Skeletal muscle satellite cell (primary cell): ENCODE results near the gene ANKS1B. TPM values are rescaled to one million over a fixed set of nuclear protein-coding genes. Genes with fewer than 3 reads are reported as not detected.
A peak's percentile ranks its signal among the peaks of the same experiment; 100 is the strongest.
"Not testable (repeated sequence)": the region's sequence is repeated elsewhere in the genome, so short reads cannot be mapped to it uniquely, and the experiment has no call there.

ENCODE experiments used
- H3K27me3 ChIP-seq: 2 replicates; pipeline ENCODE4 v1.7.0; 2013; ENCODE audit warnings: low read length; ENCODE audit not compliant: control insufficient read depth, insufficient read depth
- H3K36me3 ChIP-seq: 2 replicates; pipeline ENCODE4 v1.7.0; 2013; ENCODE audit warnings: mild to moderate bottlenecking, control low read depth, low read length; ENCODE audit not compliant: insufficient read depth
- H3K4me1 ChIP-seq: 2 replicates; pipeline ENCODE4 v1.7.0; 2013; ENCODE audit warnings: low read length; ENCODE audit not compliant: control insufficient read depth, insufficient read depth
- H3K4me2 ChIP-seq: 2 replicates; pipeline ENCODE4 v1.7.0; 2013; ENCODE audit warnings: mild to moderate bottlenecking, low read length
- H3K4me3 ChIP-seq: 2 replicates; pipeline ENCODE4 v1.7.0; 2013; ENCODE audit warnings: low read length
- H3K9ac ChIP-seq: 2 replicates; pipeline ENCODE4 v1.7.0; 2013; ENCODE audit warnings: mild to moderate bottlenecking, low read depth, low read length, moderate library complexity
- H3K9me3 ChIP-seq: replicated peaks from 2 replicates; pipeline ENCODE4 v1.7.0; 2013; ENCODE audit warnings: mild to moderate bottlenecking, control low read depth, low read length
- total RNA-seq: library from RNA; depleted of rRNA; stranded (reverse); fragments of >200 nt; gene quantifications from 2 replicates; pipeline ENCODE4 v1.2.3, GENCODE V29; 2012; rRNA removed

ANKS1B gene
- 2.2 and 5.6 TPM in 2 replicates for total RNA-seq

DNA sequence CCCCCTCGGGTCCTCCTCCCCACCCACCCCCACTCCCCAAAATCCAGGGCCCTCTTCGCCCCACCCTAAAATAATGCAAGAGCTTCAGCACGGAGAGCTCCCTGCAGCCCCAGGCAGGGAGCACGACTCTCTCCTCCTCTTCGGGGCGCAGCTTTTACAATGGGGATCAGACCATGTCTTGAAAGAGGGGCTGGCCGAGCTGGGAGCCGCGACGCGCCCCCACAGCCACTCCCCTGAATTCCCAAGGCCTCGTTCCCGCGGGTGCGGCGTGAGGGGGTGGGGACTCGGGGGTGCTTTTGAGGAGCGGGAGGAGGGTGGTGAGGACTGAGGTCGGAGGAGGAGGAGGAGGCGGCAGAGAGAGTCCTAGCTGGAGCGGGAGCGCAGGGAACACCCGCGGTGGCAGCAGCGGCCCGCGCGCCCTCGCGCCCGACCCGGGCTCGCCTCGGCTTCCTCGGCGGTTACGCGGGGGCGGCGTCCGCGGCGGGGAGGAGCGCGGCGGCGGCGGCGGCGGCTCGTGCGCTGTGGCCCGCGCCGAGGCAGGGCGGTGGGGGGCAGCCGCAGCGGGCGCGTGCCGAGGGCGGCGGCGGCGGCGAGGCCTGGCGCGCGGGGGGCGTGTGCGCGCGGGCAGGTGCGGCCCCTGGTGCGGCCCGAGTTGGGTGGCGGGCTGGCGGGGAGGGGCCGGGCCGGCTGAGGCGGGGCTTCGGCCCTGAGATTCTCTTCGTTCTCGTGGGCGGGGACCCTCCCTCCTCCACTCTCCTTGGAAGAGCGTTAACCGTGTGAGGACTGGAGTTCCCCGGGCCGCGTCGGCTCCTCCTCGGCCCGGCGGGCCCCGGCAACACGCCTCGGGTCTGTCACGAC is at the start of gene ANKS1B:
ANKS1B (minus strand) TSS at position 666 of the 858 bp plus-strand sequence. CDS start 699 bp downstream, outside the sequence.
- H3K36me3 ChIP-seq, result no peaks in the 10 kb centered on the region
- peaks cover 7% of the 10 kb centered on the region for H3K4me1 ChIP-seq
- H3K4me3 ChIP-seq, result peak within 1 kb of the TSS; percentile 77
- peak within 1 kb of the TSS; percentile 89 for H3K4me2 ChIP-seq
- no peaks in the 10 kb centered on the region for H3K27me3 ChIP-seq
- H3K9ac ChIP-seq, result peak within 1 kb of the TSS; percentile 61
- H3K9me3 ChIP-seq, result no peaks in the 10 kb centered on the region

DNA sequence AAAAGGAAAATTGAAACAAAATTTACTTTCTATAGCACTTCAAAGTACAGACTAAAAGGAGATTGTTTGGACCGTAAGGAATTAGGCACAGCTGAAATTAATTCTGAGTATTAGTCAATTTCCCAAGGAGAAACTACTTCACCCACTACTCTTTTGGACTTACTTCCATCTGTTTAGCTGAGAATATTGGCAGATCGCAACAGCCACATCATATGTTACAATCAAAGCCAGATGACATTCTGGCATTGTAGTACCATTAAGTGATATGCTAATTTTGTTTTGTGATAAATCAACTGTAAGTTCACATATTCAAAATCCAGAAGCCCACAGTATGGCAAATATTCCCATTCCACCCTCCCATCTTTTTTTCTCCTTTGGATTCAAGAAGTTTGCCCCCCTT is 47.1 kb upstream of the ANKS1B start:
- no peaks in the 10 kb centered on the region for H3K9me3 ChIP-seq
- no peak overlapping the region for H3K4me2 ChIP-seq
- H3K27me3 ChIP-seq, result no peaks in the 10 kb centered on the region
- H3K36me3 ChIP-seq, result peaks cover 3% of the 10 kb centered on the region
- no peak overlapping the region for H3K9ac ChIP-seq
- H3K4me3 ChIP-seq, result no peak overlapping the region
- no peaks in the 10 kb centered on the region for H3K4me1 ChIP-seq

DNA sequence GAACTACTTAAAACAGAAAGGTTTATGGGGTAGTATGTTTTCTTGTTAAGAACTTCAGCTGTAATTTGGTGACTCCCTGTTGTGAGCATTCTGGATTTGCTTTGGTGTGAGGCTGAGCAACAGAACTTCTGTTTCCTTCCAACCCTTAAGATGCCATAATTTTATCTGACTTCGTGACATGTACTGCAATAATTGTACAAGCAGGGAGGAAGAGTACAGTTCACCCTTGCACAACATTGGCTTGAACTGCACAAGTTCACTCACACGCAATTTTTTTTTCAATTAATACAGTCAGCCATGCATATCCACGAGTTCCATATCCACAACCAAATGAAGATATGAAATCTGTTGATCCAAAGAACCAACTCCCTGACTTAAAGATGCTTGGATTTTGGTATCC is 42.9 kb upstream of the ANKS1B start:
- H3K4me3 ChIP-seq, result no peak overlapping the region
- H3K27me3 ChIP-seq, result no peaks in the 10 kb centered on the region
- H3K9me3 ChIP-seq, result no peaks in the 10 kb centered on the region
- no peaks in the 10 kb centered on the region for H3K36me3 ChIP-seq
- no peak overlapping the region for H3K4me2 ChIP-seq
- no peak overlapping the region for H3K9ac ChIP-seq
- H3K4me1 ChIP-seq, result peaks cover 4% of the 10 kb centered on the region

DNA sequence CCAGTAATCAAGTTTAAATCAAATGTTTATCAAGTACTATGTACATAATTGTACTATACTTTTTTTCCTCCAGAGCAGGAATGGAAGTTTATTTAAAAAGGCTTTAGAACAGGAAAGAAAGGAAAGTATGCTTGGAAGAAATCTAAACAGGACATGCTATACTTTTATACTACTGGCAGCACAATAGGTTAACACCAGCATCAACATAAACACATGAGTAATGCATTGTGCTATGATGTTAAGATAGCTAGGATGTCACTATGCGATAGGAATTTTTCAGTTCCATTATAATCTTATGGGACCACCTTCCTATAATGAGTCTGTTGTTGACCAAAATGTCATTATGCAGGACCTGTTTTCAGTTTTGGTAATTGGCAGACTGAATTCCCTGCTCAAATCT is 41.5 kb upstream of the ANKS1B start:
- H3K27me3 ChIP-seq, result no peaks in the 10 kb centered on the region
- no peaks in the 10 kb centered on the region for H3K9me3 ChIP-seq
- no peak overlapping the region for H3K9ac ChIP-seq
- H3K4me1 ChIP-seq, result peaks cover 4% of the 10 kb centered on the region
- no peaks in the 10 kb centered on the region for H3K36me3 ChIP-seq
- no peak overlapping the region for H3K4me2 ChIP-seq
- no peak overlapping the region for H3K4me3 ChIP-seq

DNA sequence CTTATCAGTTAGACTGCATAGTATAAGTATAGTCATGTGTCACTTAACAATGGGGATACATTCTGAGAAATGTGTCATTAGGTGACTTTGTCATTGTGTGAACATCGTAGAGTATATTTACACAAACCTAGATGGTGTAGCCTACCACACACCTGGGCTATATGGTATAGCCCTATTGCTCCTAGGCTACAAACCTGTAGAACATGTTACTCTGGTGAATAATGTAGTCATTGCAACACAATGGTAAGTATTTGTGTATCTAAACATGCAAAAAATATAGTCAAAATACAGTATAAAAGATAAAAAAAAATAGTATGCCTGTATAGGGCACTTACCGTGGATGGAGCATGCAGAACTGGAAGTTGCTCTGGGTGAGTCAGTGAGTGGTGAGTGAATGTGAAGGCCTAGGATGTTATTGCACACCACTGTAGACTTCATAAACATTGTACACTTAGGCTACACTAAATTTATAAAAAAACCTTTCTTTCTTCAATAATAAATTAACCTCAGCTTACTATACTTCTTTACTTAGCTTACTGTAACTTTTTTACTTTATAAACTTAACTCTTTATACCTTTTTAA is 40.3 kb upstream of the ANKS1B start:
- H3K36me3 ChIP-seq, result no peaks in the 10 kb centered on the region
- H3K4me2 ChIP-seq, result no peak overlapping the region
- no peaks in the 10 kb centered on the region for H3K9me3 ChIP-seq
- no peak overlapping the region for H3K9ac ChIP-seq
- no peak overlapping the region for H3K4me3 ChIP-seq
- peaks cover 4% of the 10 kb centered on the region for H3K4me1 ChIP-seq
- no peaks in the 10 kb centered on the region for H3K27me3 ChIP-seq

DNA sequence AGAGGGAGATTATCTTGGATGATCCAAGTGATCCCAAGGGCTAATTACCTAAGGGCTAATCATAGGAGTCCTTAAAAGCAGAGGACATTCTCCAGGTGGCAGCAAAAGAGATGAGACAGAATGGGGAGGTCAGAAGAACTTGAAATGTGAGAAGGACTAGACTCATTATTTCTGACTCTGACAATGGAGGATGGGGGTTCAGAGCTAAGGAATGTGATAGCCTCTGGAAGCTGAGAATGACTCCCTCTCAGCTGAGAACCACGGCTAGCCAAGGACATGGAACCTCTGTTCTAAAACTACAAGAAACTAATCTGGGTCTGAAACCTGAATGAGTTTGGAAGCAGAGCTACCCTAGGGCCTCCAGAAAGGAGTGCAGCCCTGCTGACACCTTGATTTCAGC is 35.6 kb upstream of the ANKS1B start:
- no peaks in the 10 kb centered on the region for H3K27me3 ChIP-seq
- H3K9ac ChIP-seq, result no peak overlapping the region
- no peaks in the 10 kb centered on the region for H3K9me3 ChIP-seq
- H3K4me2 ChIP-seq, result no peak overlapping the region
- no peaks in the 10 kb centered on the region for H3K36me3 ChIP-seq
- H3K4me3 ChIP-seq, result no peak overlapping the region
- no peaks in the 10 kb centered on the region for H3K4me1 ChIP-seq

DNA sequence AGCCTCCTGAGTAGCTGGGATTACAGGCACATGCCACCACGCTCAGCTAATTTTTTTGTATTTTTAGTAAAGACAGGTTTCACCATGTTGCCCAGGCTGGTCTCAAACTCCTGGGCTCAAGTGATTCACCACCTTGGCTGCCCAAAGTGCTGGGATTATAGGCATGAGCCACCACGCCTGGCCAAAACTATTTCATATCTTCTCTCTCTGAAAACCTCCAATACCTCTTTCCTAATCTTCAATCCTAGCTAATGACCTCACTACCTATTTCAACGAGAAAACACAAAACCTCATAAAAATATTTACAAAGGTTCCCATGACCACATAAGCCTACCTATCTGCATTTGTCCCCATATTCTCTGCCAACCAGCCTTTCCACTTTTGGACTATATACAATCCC is 32.3 kb upstream of the ANKS1B start:
- H3K27me3 ChIP-seq, result no peaks in the 10 kb centered on the region
- no peak overlapping the region for H3K4me2 ChIP-seq
- no peak overlapping the region for H3K4me3 ChIP-seq
- H3K4me1 ChIP-seq, result no peaks in the 10 kb centered on the region
- no peak overlapping the region for H3K9ac ChIP-seq
- no peaks in the 10 kb centered on the region for H3K9me3 ChIP-seq
- no peaks in the 10 kb centered on the region for H3K36me3 ChIP-seq

DNA sequence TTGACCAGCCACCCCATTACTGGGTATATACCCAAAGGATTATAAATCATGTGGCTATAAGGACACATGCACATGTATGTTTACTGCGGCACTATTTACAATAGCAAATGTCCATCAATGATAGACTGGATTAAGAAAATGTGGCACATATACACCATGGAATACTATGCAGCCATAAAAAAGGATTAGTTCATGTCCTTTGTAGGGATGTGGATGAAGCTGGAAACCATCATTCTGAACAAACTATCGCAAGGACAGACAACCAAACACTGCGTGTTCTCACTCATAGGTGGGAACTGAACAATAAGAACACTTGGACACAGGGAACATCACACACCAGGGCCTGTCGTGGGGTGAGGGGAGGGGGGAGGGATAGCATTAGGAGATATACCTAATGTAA is 31.6 kb upstream of the ANKS1B start:
- H3K27me3 ChIP-seq, H3K9ac ChIP-seq, H3K4me3 ChIP-seq: not testable (repeated sequence)

DNA sequence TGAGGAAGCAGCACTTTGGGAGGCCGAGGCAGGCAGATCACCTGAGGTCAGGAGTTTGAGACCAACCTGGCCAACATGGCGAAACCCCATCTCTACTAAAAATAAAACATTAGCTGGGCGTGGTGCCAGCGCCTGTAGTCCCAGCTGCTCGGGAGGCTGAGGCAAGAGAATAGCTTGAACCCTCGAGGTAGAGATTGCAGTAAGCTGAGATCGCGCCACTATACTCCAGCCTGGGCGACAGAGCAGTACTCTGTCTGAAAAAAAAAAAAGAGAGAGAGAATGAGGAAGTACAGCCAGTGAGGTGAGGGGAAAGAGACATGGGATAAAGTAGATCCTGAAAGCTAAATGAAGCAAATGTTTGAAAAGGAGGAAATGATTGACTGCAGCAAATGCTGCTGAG is 21.1 kb upstream of the ANKS1B start:
- H3K4me3 ChIP-seq, H3K9ac ChIP-seq, H3K27me3 ChIP-seq, H3K9me3 ChIP-seq, H3K36me3 ChIP-seq, H3K4me1 ChIP-seq, H3K4me2 ChIP-seq: not testable (repeated sequence)

More for the DNA sequence above, 31.6 kb upstream of the ANKS1B start:
- H3K4me2 ChIP-seq, H3K4me1 ChIP-seq, H3K9me3 ChIP-seq, H3K36me3 ChIP-seq: not testable (repeated sequence)

DNA sequence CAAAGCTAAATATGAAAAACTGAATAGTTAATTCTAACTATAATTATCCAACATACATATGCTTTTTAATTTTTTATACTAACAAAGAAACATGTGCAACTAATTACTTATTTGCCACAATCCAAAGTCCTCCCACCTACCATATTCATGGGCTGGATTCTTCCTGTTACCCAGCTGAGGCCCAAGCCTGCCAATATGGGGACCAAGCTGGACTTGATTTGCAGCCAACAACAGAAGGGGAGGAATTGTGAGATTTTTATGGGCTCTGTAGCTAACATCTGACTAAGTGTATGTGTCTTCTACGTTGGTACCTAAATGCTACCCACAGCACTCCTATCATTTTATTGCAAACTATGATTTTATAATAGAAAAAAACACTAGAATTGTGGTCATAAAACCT is 13.1 kb upstream of the ANKS1B start:
- Histone ChIP-seq H3K9me3 (no peaks in the 10 kb centered on the region), H3K4me3 (no peak overlapping the region), H3K36me3 (no peaks in the 10 kb centered on the region), H3K9ac (no peak overlapping the region), H3K4me1 (no peaks in the 10 kb centered on the region), H3K4me2 (no peak overlapping the region), H3K27me3 (no peaks in the 10 kb centered on the region)

DNA sequence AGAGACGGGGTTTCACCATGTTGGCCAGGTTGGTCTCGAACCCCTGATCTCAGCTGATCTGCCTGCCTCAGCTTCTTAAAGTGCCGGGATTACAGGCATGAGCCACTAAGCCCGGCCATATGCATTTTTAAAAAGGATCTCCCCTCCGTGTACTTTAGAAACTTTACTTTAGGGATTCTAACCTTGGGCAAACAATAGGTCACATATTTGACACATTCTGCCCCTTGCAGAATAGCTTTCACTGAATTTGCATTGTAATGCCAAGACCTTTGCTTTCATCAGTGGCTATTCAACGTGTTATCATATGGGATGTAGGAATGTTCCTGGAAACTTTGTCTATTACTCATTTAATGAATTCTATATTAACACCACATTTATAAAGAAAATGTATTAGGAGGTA is 11.4 kb upstream of the ANKS1B start:
- no peak overlapping the region for H3K4me2 ChIP-seq
- no peaks in the 10 kb centered on the region for H3K4me1 ChIP-seq
- no peak overlapping the region for H3K4me3 ChIP-seq
- H3K9me3 ChIP-seq, result no peaks in the 10 kb centered on the region
- no peaks in the 10 kb centered on the region for H3K36me3 ChIP-seq
- no peaks in the 10 kb centered on the region for H3K27me3 ChIP-seq
- H3K9ac ChIP-seq, result no peak overlapping the region

DNA sequence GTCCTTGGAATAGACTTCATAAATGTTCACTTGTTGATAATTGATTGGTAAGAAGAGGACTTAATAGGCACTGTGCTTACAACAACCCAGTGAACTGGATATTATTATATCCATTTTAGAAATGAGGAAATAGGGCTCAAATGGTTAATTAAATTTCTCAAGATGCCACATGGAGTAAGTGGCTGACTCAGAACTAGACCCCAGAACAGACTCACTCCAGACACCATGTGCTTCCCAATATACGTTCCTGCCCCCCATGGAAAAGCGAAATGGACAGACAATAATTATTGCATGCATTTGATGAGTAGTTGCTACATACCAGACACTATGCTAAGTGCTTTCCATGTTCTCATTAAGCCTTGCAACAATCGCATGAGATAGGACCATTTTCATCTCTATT is 895 bp upstream of the ANKS1B start:
- Histone ChIP-seq H3K9me3 (no peaks in the 10 kb centered on the region), H3K36me3 (no peaks in the 10 kb centered on the region), H3K4me2 (peak overlapping the region; percentile 89), H3K27me3 (no peaks in the 10 kb centered on the region), H3K4me3 (peak overlapping the region; percentile 77), H3K4me1 (peaks cover 7% of the 10 kb centered on the region), H3K9ac (peak overlapping the region; percentile 61)
